HepG2 (cell line): ENCODE results near the gene NOPCHAP1. TPM values are rescaled to one million over a fixed set of nuclear protein-coding genes. Genes with fewer than 3 reads are reported as not detected.

ENCODE experiments used
- ATAC-seq: fragments of 200-7000 bp; cut with Tn5 transposase; 3 replicates; pipeline ENCODE4 v1.9.1; 2020; ENCODE audit warnings: mild to moderate bottlenecking, moderate library complexity
- BruUV-seq: library from RNA; stranded (reverse); fragments of 400-500 nt; replicated peaks from 2 replicates; lab custom pipeline; 2021; lab: Mats Ljungman, UMichigan
- CTCF ChIA-PET: fragments of 300-600 bp; formaldehyde crosslinking; extraction: SDS; loops from one replicate; lab custom pipeline; 2021; ENCODE audit warnings: low total read pairs, inconsistent platforms, low intra/inter-chr PET ratio; lab: Yijun Ruan, JAX
- POLR2A ChIA-PET: fragments of 350-600 bp; sonication (Branson Sonifier 250); formaldehyde crosslinking; loops from one replicate; lab custom pipeline; 2020; ENCODE audit warnings: antibody characterized with exemption, inconsistent platforms; lab: Yijun Ruan, JAX
- DNase-seq: peaks from one replicate; pipeline ENCODE4 v3.0.0-alpha.2; 2015; ENCODE audit warnings: low spot score
- FAIRE-seq: peaks from 3 replicates; lab custom pipeline; 2011; peaks lifted over from hg19 to GRCh38; lab: Jason Lieb, UNC
- H2AFZ ChIP-seq: one replicate; pipeline ENCODE4 v1.6.1; 2011; ENCODE audit warnings: low read length, inconsistent platforms
- H3K27ac ChIP-seq: fragments of 300-600 bp; 3 replicates; pipeline ENCODE4 v1.8.0; 2011; ENCODE audit warnings: mixed run types, mild to moderate bottlenecking, mixed read lengths, low read length, inconsistent platforms; ENCODE audit not compliant: insufficient read depth; ENCODE audit errors: extremely low read length
- H3K27me3 ChIP-seq, 2 experiments: fragments of 200-600 bp in 1 of 2; 2 replicates in 1 of 2; 3 replicates in 1 of 2; pipeline versions ENCODE4 v1.6.0 to v1.8.0; 2011; ENCODE audit warnings: low read length in 2 of 2, mild to moderate bottlenecking in 2 of 2, moderate library complexity in 2 of 2, inconsistent platforms in 1 of 2; ENCODE audit not compliant: insufficient read depth in 2 of 2, control insufficient read depth in 1 of 2
- H3K36me3 ChIP-seq, 2 experiments: fragments of 200-600 bp in 1 of 2; replicated peaks in 1 of 2; 2 replicates in 1 of 2; 3 replicates in 1 of 2; pipeline versions ENCODE4 v1.5.1 to v1.8.0; 2011; ENCODE audit warnings: low read length in 2 of 2, inconsistent platforms in 1 of 2; ENCODE audit not compliant: insufficient read depth in 2 of 2, control insufficient read depth in 1 of 2
- H3K4me1 ChIP-seq: 2 replicates; pipeline ENCODE4 v1.5.1; 2012; ENCODE audit warnings: low read length, inconsistent platforms; ENCODE audit not compliant: insufficient read depth
- H3K4me2 ChIP-seq: 2 replicates; pipeline ENCODE4 v1.6.0; 2011; ENCODE audit warnings: low read depth, low read length, inconsistent platforms
- H3K4me3 ChIP-seq, 3 experiments: fragments of 200-600 bp in 1 of 3; sonication (generic), shearing (Covaris generic) in 1 of 3; replicated peaks in 1 of 3; 2 replicates each; pipeline ENCODE4 v1.5.1; 2011 to 2016; ENCODE audit warnings: low read length in 3 of 3, inconsistent platforms in 2 of 3, low read depth in 2 of 3, mild to moderate bottlenecking in 2 of 3, control low read depth in 1 of 3, mixed read lengths in 1 of 3; ENCODE audit not compliant: insufficient read depth in 1 of 3
- H3K79me2 ChIP-seq: one replicate; pipeline ENCODE4 v1.6.1; 2011; ENCODE audit warnings: low read length, inconsistent platforms; ENCODE audit not compliant: insufficient read depth
- H3K9ac ChIP-seq: 2 replicates; pipeline ENCODE4 v1.6.0; 2011; ENCODE audit warnings: mild to moderate bottlenecking, low read depth, low read length, inconsistent platforms; ENCODE audit not compliant: insufficient read depth
- H3K9me3 ChIP-seq: 2 replicates; pipeline ENCODE4 v1.5.1; 2012; ENCODE audit warnings: mild to moderate bottlenecking, low read length
- H4K20me1 ChIP-seq: 2 replicates; pipeline ENCODE4 v1.6.0; 2011; ENCODE audit warnings: inconsistent platforms, mild to moderate bottlenecking, low read length, moderate library complexity; ENCODE audit not compliant: insufficient read depth
- ATF7 ChIP-seq, 2 experiments: fragments of 450-650 bp in 1 of 2; sonication (generic) in 1 of 2; formaldehyde crosslinking in 1 of 2; IDR thresholded peaks; 2 replicates each; pipeline versions ENCODE4 v1.4.0 to v1.6.1; 2016 to 2020; ENCODE audit warnings: antibody characterized with exemption in 1 of 2, mild to moderate bottlenecking in 1 of 2, missing genetic modification reagents in 1 of 2
- ETV5 ChIP-seq: IDR thresholded peaks from 2 replicates; pipeline ENCODE4 v1.6.1; 2018; ENCODE audit warnings: missing biosample characterization, missing genetic modification reagents, inconsistent platforms, borderline replicate concordance
- HNF1B ChIP-seq: sonication (generic); formaldehyde crosslinking; IDR thresholded peaks from 2 replicates; pipeline ENCODE4 v1.5.1; 2020; ENCODE audit warnings: mild to moderate bottlenecking, moderate library complexity, missing genetic modification reagents
- IRF1 ChIP-seq: sonication (generic); formaldehyde crosslinking; IDR thresholded peaks from 2 replicates; pipeline ENCODE4 v1.4.0; 2020; ENCODE audit warnings: low read depth, mild to moderate bottlenecking, missing genetic modification reagents
- JUN ChIP-seq: sonication (generic); formaldehyde crosslinking; IDR thresholded peaks from 2 replicates; pipeline ENCODE4 v1.4.0; 2020; ENCODE audit warnings: mild to moderate bottlenecking, missing genetic modification reagents
- REPIN1 ChIP-seq: sonication (generic); formaldehyde crosslinking; IDR thresholded peaks from 2 replicates; pipeline ENCODE4 v1.8.0; 2022; ENCODE audit warnings: missing genetic modification reagents, low read depth, mild to moderate bottlenecking, borderline replicate concordance
- RFXANK ChIP-seq: IDR thresholded peaks from 2 replicates; pipeline ENCODE4 v1.6.1; 2016
- ZNF337 ChIP-seq: sonication (generic); formaldehyde crosslinking; IDR thresholded peaks from 2 replicates; pipeline ENCODE4 v1.5.1; 2020; ENCODE audit warnings: missing genetic modification reagents, low read depth, mild to moderate bottlenecking, borderline replicate concordance
- ZNF367 ChIP-seq: sonication (generic); formaldehyde crosslinking; IDR thresholded peaks from 2 replicates; pipeline ENCODE4 v1.4.0; 2020; ENCODE audit warnings: missing genetic modification reagents, borderline replicate concordance
- ZNF484 ChIP-seq: sonication (generic); formaldehyde crosslinking; IDR thresholded peaks from 2 replicates; pipeline ENCODE4 v1.5.1; 2020; ENCODE audit warnings: mild to moderate bottlenecking, low read depth, missing genetic modification reagents, borderline replicate concordance
- ZNF550 ChIP-seq: sonication (generic); formaldehyde crosslinking; IDR thresholded peaks from 2 replicates; pipeline ENCODE4 v1.4.0; 2020; ENCODE audit warnings: mild to moderate bottlenecking, missing genetic modification reagents, borderline replicate concordance
- ZNF569 ChIP-seq: sonication (generic); formaldehyde crosslinking; IDR thresholded peaks from 2 replicates; pipeline ENCODE4 v1.5.0; 2020; ENCODE audit warnings: mild to moderate bottlenecking, missing genetic modification reagents, moderate library complexity, borderline replicate concordance
- ZNF572 ChIP-seq: sonication (generic); formaldehyde crosslinking; IDR thresholded peaks from 2 replicates; pipeline ENCODE4 v1.5.1; 2020; ENCODE audit warnings: mild to moderate bottlenecking, missing genetic modification reagents
- ZNF577 ChIP-seq: sonication (generic); formaldehyde crosslinking; IDR thresholded peaks from 2 replicates; pipeline ENCODE4 v1.4.0; 2020; ENCODE audit warnings: mild to moderate bottlenecking, low read depth, missing genetic modification reagents, borderline replicate concordance
- ZNF652 ChIP-seq: IDR thresholded peaks from 2 replicates; pipeline ENCODE4 v1.6.1; 2016; ENCODE audit warnings: low read depth, borderline replicate concordance
- WGBS: methylation state at CpG from one replicate; pipeline ENCODE4 v1.1.6; 2017; ENCODE audit warnings: low lambda C conversion rate; 5-methylcytosine and 5-hydroxymethylcytosine counted together
- in situ Hi-C: cut with HindIII; loops from 2 replicates; pipeline ENCODE4 v1.10.0; 2017; ENCODE audit warnings: low pct_unique_long_range_greater_than_20kb; ENCODE audit not compliant: extremely low pct_ligation_motif_present
- intact Hi-C: fragments of 100-400 bp; cut with micrococcal nuclease; formaldehyde crosslinking; loops from one replicate; pipeline ENCODE4 v1.10.0; 2022; ENCODE audit not compliant: unreplicated experiment
- polyA plus RNA-seq, 8 experiments: library from polyadenylated mRNA; depleted of rRNA in 3 of 8; stranded (reverse) in 7 of 8; unstranded in 1 of 8; fragments of >200 nt; fragmentation: Illumina TruSeq in 4 of 8; extraction: Trizol in 4 of 8; gene quantifications; 2 replicates each; pipeline versions ENCODE4 v1.2.1 to v1.2.3, GENCODE V29; 2011 to 2016; ENCODE audit warnings: low read depth in 4 of 8, missing spikeins in 1 of 8, mixed read lengths in 1 of 8; ENCODE audit not compliant: insufficient read depth in 1 of 8
- total RNA-seq, 5 experiments: library from RNA; depleted of rRNA; stranded (reverse); fragments of >200 nt; fragmentation: Illumina TruSeq; extraction: Trizol; gene quantifications; 2 replicates each; pipeline ENCODE4 v1.2.3, GENCODE V29; 2016; ENCODE audit warnings: low read depth in 1 of 5
- TF ChIP-seq, protein P1 (sequence below): sonication (generic); formaldehyde crosslinking; IDR thresholded peaks from 2 replicates; pipeline ENCODE4; 2020; ENCODE audit warnings: missing genetic modification reagents, mild to moderate bottlenecking, borderline replicate concordance

Gene NOPCHAP1
- total and polyA plus RNA-seq, 2 of the 13 experiments (the other 11 are each of a cell fraction or from before 2014, with no cell fraction given), result 5.7 to 38.1 TPM

DNA sequence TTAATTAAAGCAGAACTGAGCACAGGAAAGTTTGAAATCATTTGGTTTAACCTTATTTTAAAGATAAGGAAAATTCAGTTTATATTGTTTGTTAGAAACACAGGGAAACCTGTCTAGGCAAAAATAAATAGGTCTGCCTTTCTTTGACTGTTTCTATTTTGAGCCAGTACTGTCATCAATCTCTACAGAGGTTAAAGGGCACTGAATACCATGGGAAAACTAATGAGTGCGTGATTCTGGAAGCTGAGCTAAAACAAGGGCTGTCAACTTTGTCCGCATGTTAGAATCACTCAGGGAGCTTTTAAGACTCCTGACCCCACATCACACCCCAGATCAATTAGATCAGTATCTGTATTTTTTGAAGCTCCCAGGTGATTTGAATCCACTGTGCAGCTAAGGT lies 38.8 kb downstream of the NOPCHAP1 start (continued):
- TF ChIP-seq JUN, result no peak
- no peak for TF ChIP-seq IRF1 (CRISPR knock-in tag)
- no peak for TF ChIP-seq ZNF569
- TF ChIP-seq, all 625 proteins: peak for 0

DNA sequence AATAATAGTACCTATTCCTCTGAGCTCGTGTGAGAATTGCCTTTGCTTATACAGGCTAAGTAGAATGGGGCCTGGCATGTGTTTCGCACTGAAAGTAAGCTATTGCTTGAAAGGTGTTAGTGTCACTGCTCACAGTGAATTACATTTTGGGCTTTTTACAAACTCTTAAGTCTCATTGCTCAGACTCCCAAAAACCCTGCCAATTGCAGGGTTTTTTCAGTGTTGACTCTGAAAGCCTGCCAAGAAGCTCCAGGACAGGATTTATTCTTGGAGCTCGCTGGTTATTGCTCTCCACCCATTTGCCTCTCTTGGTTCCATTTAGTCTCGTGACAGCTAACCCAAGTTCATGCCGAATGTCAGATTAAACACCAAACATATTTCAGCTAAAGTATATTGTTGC lies 39.8 kb downstream of the NOPCHAP1 start:
- intact Hi-C loops (no loop called here), in situ Hi-C loops (no loop called here)
- Histone ChIP-seq H3K27ac (no peak overlapping the region), H3K36me3 (no peaks in the 10 kb centered on the region), H4K20me1 (no peaks in the 10 kb centered on the region), H3K27me3 (no peaks in the 10 kb centered on the region), H3K9me3 (no peaks in the 10 kb centered on the region), H3K4me3 (no peak overlapping the region), H3K79me2 (no peaks in the 10 kb centered on the region), H3K4me1 (no peaks in the 10 kb centered on the region), H2AFZ (no peak overlapping the region), H3K9ac (no peak overlapping the region), H3K4me2 (no peak overlapping the region)
- 83% methylated on average over 5 of the region's 5 CpGs for WGBS
- no peak for ATAC-seq
- ChIA-PET CTCF (no interaction called here), POLR2A (no interaction called here)
- no peak for FAIRE-seq
- BruUV-seq, result no TSS peak
- TF ChIP-seq ETV5 (CRISPR knock-in tag) (no peak), ZNF652 (CRISPR knock-in tag) (no peak), ZNF572 (CRISPR knock-in tag) (no peak), ZNF484 (CRISPR knock-in tag) (no peak), RFXANK (no peak), ZNF569 (no peak), REPIN1 (no peak), ATF7 (IDR thresholded peaks at IDR 0.05) (no peak), ATF7 (CRISPR knock-in tag; IDR thresholded peaks at IDR 0.05) (no peak), ZNF367 (no peak), HNF1B (CRISPR knock-in tag) (no peak), ZNF577 (no peak), ZNF550 (CRISPR knock-in tag) (no peak), ZNF337 (CRISPR knock-in tag) (no peak)
- TF ChIP-seq, protein P1, sequence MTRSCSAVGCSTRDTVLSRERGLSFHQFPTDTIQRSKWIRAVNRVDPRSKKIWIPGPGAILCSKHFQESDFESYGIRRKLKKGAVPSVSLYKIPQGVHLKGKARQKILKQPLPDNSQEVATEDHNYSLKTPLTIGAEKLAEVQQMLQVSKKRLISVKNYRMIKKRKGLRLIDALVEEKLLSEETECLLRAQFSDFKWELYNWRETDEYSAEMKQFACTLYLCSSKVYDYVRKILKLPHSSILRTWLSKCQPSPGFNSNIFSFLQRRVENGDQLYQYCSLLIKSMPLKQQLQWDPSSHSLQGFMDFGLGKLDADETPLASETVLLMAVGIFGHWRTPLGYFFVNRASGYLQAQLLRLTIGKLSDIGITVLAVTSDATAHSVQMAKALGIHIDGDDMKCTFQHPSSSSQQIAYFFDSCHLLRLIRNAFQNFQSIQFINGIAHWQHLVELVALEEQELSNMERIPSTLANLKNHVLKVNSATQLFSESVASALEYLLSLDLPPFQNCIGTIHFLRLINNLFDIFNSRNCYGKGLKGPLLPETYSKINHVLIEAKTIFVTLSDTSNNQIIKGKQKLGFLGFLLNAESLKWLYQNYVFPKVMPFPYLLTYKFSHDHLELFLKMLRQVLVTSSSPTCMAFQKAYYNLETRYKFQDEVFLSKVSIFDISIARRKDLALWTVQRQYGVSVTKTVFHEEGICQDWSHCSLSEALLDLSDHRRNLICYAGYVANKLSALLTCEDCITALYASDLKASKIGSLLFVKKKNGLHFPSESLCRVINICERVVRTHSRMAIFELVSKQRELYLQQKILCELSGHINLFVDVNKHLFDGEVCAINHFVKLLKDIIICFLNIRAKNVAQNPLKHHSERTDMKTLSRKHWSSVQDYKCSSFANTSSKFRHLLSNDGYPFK (CRISPR knock-in tag), result no peak
- DNase-seq, result no peak
